ENCODE measurements around the gene KASH5.

- no peak for TF ChIP-seq CTCF (conservative IDR thresholded peaks at IDR 0.05; ENCODE audit: low read length)
- TF ChIP-seq EZH2phosphoT487 (IDR thresholded peaks at IDR 0.05; ENCODE audit: borderline replicate concordance), result no peak
Measured at GRCh38 chr19:49437231-49437630, 49.2 kb downstream of the KASH5 start.

All from Loucy (cell line).